NCI-H2107 treated with DMSO at 0.1 percent for 48 hours (cell line): ENCODE measurements around the gene EML3.
"Not testable (repeated sequence)": the region's sequence is repeated elsewhere in the genome, so short reads cannot be mapped to it uniquely, and the experiment has no call there.

Experiments
- DNase-seq: peaks from one replicate; lab custom pipeline; 2025; ENCODE audit not compliant: unreplicated experiment; lab: John Stamatoyannopoulos, UW

EML3 gene

DNA sequence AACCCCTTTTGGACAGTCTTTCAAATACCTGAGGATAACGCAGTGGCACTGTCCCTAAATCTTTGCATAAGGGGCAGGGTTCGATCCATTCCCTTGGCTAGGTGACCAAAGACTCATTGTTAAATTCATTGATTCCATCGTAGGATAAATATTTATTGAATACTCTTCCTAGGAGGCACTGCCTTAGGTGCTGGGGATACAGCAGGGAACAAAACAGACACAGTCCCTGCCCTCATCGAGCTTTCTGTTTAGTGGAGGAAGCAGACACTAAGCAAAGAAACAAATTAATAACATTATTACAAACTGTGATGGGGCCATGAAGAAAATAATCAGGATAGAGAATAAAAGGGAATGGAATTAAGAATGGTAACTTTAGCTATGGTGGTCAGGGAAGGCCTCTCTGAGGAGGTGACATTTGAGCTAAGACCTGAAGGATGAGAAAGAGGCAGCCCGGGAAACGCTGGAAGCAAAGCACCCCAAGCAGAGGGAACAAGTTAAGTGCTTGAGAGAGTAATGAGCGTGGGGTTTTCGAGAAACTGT lies 8.5 kb upstream of the EML3 start:
- DNase-seq, result no peak

DNA sequence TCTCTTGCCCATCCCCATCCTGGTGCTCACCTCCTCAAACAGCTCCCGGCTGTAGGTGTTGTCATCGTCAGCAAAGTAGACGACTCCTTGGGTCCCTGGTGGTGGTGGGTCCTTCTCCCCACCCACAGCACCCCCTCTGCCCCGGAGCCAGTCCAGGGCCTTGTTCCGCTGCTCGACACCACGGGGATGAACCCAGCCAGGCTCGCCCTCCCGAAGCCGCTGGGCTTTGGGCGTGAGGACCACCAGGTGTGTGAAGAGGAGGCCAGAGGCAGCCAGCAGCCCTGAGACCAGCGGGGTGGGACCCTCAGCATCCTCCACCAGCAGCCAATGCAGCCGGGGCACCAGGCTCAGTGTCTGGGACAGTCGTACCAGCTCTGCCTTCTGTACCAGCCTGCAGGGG lies 4.4 kb upstream of the EML3 start:
- DNase-seq, result not testable (repeated sequence)

DNA sequence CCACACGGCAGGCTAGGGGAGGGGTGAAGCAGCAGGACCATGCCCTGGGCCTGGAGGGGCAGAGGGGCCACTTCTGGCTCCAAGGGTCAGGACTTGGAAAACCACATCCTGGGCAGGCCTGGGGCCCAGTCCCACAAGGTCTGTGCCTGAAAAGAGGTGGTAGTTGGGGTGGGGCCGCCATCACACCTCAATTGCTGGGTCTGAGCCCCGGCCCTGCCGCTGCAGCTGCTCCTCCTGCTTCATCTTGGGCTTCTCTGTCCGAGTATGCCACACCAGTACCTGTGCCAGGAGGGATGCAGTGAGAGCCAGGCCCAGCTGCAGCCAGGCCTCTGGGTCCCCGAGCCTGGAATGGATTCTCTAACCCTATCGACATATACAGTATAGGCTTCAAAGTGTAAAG lies 2.9 kb upstream of the EML3 start:
- DNase-seq, result no peak

DNA sequence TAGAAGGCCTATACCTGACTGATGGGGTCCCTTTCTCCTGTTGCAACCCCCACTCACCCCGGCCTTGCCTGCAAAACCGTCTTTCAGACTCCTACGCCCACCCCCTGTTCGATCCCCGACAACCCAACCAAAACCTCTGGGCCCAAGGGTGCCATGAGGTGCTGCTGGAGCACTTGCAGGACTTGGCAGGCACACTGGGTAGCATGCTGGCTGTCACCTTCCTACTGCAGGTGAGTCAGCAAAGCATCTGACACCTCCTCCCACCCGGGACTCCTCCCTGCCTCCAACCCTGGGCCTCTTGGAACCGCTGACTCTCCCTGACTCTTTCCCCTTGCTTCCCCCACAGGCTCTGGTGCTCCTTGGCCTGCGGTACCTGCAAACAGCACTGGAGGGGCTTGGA lies 1.7 kb upstream of the EML3 start:
- no peak for DNase-seq

DNA sequence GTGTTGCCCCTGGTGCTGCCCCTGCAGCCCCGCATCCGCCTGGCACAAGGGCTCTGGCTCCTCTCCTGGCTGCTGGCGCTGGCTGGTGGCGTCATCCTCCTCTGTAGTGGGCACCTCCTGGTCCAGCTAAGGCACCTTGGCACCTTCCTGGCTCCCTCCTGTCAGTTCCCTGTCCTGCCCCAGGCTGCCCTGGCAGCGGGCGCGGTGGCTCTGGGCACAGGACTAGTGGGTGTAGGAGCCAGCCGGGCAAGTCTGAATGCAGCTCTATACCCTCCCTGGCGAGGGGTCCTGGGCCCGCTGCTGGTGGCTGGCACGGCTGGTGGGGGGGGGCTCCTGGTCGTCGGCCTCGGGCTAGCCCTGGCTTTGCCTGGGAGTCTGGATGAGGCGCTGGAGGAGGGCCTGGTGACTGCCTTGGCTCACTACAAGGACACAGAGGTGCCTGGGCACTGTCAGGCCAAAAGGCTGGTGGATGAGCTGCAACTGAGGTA lies 760 bp upstream of the EML3 start:
- no peak for DNase-seq

DNA sequence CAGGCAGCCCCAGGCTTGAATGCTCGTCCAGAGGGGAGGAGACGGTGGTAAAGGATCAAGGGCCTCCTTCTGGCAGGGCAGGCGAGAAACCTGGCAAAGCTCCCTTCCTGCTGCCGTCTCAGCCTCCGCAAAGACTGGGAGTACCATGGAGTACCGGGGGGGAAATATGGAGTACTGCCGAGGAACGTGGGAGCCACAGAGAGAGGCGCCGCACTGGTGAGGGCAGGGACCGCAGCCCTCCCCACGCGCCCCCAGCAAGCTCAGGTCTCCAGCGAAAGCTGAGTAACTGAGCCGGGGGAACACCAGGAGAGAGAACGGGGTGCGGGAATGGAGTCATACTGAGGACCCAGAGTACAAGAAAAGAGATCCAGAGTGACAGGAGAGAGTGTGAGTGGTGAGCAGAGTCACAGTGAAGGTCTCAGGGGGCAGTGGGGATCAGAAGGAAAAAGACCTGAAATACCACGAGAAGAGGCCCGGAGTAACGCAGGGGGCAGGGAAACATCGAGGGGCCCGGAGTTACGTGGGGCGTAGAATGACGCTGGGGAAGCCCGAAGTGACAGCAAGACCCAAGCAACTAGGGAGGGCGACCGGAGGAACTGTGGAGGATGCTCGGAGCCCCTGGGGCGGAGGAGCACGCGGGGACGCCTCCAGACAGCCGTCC lies 740 bp downstream of the EML3 start:
- DNase-seq, result no peak

DNA sequence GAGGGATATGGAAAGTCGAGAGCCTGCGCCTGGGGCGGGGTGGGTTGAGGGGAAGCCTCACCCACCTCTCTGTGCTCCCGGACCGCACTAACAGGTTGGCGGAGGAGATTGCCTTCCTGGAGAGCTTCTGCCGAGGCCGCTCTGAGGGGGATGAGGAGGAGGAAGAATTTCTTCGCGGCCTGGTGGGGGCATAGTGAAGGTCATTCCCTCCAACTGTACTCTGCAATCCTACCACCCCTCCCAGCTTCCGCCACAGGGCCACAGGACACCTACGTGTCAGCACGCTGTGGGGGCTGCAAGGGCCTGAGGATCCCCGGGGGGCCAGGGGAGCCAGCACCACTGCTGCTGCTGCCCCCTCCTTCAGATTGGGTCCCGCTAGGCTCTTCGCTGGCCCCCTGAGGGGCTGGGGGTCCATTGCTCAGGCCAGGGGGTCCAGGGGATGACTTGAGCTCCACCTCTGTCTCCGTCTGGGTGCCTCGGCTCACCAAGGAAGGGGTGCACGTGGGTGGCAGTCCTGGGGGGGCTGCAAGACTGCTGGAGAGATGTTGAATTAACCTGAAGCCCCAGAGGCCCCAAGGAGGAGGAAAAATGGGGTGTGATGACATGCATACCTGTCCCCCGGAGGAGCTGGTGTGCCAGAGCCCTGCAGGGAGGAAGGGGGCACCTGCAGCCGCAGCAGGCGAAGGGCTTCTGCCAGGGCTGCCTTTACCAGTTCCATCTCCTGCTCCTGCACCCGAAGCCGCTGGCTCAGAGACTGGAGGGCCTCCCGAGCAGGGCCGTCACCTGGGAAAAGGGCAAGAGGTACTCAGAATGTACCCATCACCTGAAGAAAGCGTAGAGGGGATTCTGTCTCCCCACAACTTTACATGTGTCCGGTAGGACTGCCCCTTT lies 1.5 kb downstream of the EML3 start:
- DNase-seq, result no peak

DNA sequence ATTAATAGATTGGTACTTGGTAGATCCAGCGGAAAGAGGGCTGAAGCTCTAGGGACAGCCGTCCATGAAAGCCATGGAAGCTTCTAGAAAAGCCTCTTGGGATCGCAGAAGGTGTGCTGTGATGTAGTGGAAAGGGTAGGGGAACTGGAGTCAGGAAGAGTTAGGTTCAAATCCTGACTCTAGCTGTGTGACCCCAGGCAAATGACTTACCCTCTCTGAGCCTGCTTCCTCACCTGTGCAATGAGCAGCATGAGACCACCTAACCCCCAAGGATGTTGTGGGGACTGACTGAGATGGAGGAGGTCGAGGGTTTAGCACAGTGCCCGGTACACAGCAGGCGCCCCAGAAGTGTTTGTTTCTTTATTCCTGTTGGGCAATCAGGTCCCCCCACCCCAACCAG lies 2.2 kb downstream of the EML3 start:
- DNase-seq, result no peak

DNA sequence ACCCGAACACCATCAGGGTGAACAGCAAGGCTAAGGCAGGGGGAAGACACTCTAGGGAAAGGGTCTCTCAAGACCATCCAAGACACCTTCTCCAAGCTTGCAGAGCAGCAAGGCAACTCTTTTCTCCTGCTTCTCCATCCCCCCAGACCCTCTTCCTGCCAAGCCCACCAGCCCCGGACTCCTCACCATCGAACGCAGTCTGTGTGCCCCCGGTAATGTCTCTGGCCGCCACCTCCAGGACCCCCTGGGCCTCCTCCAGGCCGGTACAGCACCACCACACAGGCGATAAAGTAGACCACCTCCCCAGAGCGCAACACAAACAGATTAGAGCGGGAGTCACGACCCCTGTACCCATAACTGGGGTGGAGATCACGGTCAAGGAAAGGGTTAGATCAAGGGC lies 3.8 kb downstream of the EML3 start:
- DNase-seq, result no peak

DNA sequence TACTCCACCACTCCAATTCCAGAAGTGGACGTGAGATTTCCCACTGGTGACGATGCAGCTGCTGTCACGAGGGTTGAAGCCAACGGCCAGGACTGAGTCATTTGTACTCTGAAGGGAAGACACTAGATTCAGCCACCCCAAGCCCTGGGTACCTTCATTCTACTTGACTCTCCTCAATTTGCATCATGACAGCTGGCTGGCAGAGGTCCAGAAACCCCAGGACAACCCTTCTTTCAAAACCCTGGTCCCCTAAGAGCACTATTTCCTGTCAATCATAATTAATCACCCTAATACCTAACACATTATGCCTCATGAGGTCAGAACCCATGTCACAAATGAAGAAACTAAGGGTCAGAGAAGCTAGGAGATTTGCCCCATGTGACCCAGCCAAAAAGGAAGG lies 4.9 kb downstream of the EML3 start:
- no peak for DNase-seq

DNA sequence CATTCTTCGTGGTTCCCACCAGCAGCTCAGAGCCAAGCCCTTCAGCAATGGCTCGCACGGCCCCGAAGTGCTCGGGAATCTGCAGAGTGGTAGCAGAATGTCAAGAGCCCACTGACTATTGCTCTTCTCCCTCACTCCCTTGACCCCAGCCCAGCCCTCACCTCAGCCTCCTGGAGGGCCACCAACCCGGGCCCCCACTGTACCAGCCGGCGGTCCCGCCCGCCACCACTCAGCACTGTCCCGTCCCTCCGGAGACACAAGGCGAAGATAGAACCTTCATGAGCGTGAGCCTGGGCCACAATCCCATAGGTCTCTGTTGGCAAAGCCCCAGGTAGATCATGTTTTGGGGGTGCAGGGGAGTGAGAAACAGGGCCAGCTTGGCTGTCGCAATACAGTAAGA lies 6.7 kb downstream of the EML3 start:
- DNase-seq, result no peak

DNA sequence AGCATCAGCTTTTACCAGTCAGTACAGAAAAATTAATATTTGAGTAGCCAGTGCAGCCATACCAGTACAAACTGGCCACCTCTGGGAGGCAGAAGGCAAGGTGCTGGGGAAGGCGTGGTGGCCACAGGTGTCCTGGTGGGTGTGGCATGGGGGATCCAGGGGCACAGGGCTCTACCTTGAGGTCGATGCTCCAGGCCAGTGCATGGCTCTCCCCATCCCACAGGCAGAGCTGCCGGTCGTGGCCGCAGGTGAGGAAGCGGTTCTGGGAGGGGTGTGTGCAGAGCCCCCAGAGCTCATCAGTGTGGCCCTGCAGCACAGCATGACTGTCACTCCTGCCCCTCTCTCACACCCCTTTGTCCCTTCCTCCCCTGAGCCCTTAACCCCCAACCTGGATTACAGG lies 7.1 kb downstream of the EML3 start:
- DNase-seq, result no peak

DNA sequence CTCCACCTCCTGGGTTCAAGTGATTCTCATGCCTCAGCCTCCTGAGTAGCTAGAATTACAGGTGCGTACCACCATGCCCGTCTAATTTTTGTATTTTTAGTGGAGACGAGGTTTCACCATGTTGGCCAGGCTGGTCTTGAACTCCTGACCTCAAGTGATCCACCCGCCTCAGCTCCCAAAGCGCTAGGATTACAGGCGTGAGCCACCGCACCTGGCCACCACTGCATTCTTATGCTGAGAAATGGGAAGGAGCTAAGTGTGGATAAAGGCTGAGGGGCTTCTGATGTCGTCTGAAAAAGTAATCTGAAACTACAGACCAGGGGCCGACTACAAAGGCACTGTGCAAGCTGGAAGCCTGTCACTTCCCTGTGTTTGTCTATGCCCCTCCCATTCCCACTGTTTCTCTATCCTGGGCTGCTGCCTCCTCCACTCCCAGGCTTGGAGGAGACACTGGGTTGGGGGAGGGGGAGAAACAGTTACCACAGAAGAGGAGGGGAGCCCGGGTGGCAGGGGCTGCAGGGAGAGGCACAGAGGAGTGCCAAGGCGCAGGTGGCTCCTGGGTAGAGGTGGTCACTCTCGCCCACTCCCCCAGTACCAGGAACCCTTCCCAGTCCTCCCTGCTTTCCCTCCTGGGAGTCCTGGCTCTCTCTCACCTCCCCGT lies 8.0 kb downstream of the EML3 start:
- DNase-seq, result peak; percentile 17

DNA sequence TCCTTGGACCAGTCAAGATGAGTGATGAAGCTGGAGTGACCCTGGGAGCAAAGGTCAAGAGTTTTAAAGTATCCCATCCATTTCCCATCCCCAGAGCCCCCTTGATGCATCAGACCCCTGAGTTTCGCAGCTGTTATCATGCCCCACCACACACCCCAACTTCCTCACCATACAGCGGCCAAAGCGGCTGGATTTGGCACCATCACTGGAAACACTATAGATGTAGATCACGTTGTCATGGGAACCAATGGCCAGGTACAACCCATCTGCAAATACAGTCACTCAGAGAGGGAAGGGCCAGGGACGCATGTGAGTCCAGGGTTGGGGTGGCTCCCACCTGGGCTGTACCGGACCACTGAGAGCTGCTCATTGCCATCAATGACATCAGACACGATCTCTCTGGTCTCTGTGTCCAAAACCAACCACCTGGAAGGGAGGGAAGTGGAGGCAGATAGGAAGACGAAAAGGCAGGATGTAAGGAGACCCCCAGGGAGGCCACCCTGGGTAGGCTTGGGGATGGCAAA lies 8.7 kb downstream of the EML3 start:
- DNase-seq, result no peak

DNA sequence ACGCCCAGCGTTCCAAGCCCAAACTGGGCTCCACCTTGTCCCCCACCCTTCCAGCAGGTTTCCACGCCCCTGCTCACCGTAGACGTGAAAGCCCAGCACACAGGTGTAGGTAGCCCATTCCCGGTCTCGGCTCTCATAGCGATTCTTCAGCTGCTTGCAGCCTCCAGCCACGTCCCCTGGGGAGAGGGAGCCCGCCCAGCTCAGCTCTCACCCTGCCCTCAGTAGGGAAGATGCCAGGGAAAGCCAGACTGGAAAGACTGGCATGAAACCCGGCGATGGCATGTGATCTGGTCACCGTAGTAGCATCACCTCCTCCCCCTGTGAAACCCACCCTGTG lies 9.5 kb downstream of the EML3 start:
- no peak for DNase-seq

DNA sequence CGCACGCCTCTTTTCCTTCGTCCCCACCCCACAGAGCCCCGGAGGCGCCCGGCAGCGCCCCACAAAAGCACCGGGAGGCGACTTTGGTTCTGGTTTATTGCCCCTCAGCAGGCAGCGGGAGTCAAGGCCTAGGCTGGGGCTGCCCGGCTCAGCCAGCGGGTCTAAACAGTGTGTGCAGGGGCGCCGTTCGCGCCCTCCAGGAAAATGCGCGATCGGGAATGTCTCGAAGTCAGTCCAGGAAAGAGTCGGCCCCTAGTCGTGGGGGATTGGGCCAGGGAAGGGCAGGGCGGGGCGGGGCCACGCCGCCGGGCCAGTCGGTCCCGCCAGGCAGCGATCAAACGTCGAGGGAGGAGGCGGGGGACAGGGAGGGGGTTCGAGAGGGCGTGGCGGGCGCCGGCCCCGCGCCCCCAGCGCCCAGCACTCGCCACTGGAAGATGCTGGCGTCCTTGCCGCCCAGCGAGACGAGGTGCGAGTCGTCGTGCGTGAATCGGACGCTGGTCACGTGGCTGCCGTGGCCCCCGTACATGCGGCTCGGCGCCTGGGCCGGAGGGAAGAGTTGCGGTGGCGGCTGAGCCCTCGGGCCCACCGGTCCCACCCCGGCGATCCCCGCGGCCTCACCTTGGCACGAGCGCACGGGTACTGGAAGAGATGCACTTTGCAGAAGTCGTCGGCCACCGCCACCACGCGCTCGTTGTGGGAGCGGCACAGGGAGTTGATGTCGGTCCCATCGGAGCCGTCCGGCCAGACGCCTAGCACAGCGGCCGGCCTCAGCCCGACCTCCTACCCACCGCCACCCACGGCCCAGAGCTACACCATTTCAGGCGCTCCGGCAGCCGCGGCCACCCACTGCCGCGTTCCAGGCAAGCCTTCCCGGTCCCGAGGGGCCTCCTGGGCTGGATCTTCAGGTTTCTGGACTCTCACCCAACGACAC lies 10.2 kb downstream of the EML3 start:
- no peak for DNase-seq

DNA sequence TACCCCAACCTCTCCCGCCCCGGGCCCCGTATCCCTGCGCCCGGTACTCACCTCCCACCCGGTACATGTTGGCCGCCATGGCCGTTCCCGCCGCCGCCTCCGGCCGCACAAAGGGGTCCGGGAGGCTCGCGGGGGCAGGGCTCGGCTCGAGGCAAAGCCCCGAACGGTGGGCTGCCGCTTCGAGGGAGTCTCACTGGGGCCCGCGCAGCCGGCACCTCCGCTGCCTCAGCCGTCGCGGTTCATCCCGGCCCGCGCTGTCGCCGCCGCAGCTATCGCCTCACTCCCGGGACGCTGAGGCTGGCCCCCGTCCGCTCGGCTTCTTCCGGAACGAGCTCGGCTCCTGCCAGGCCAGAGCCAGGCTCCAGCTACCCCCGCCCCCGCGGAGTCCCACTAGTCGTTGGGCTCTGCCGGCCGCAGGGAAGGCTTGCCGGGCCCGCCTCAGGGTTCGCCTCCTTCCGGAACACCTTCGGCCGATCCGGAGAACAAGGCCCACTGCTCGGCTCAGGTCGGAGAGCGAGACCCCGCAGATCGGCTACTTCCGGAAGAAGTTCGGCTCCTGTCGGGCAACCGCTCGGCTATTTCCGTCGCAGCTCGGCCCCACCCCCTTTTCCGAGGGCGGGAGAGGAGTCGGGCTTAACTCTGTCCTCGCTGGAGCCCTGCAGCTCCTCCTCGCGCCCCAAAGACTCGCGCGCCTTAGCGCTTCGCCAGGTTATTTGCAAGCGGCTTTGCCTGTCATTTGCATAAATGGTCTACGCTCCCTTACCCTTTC lies 11.0 kb downstream of the EML3 start, which contains the start of gene MTA2:
Gene MTA2, minus strand, starts transcription at position 494 of the 769 bp plus-strand sequence. Its CDS starts 415 bp downstream, at position 79.
- peak; percentile 95 for DNase-seq

DNA sequence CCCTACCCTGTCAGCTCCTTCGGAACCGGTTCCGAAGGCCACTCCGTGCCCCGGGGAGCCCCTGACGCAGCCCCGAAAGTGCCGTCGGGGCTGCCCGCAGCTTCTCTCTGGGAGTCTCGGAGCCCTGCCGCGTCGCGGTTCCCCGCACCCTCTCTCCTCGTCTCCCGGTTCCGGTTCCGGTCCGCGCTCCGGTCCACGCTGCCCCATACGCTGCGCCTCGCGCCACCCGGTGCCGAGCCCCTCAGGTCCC lies 11.5 kb downstream of the EML3 start:
- DNase-seq, result no peak

DNA sequence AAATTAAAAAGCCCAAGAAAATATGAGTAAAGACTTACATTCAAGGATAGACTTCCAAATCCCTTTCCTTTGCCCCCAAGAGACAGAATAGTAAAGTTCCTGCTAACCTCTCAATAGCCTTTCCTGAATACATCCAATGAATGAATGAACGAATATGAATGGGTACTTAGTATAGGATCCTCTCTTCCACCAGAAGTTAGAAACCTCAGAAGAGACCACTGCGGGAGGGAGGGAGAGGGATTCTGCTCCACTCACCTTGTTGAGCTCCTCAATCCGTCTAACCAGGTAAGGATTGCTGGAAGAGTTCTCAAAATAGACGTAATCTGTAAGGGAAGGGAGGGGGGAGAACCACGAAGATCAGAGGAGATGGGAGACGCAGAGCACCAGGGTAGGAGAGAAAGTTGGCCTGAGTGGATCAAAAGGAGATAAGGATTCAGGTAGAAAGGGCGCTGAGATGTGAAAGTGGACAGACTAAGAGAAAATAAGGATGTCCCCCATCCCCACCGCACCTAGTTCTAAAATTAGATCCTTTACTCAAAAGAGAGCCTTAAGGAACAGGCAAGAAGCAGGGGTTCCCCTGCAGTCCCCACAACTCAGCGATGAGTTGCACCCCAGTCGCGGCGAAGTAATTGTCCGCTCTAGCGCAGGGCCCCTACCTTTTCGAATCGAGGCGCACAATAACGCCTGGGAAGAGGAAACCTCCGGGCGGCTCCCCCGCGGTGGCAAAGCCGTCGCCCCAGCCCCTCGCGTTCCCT lies 12.0 kb downstream of the EML3 start:
- DNase-seq, result no peak
